Fibroblast of skin of back (primary cell): ENCODE results near the gene SMIM20.
A peak's percentile ranks its signal among the peaks of the same experiment; 100 is the strongest.

ENCODE experiments used
- DNase-seq: peaks from one replicate; pipeline ENCODE4 v3.0.0-alpha.2; 2013

The SMIM20 gene

GRCh38 chr4:25927361-25928195 lies 13.6 kb downstream of the SMIM20 start:
- DNase-seq, result no peak

GRCh38 chr4:25928379-25929297 lies 14.6 kb downstream of the SMIM20 start:
- DNase-seq, result peak; percentile 36

GRCh38 chr4:25929298-25929686 lies 15.3 kb downstream of the SMIM20 start:
- DNase-seq, result no peak

- no peak for DNase-seq
Measured at GRCh38 chr4:25930731-25931354, 16.8 kb downstream of the SMIM20 start.

- no peak for DNase-seq
Measured at GRCh38 chr4:25936696-25937095, 22.7 kb downstream of the SMIM20 start.

GRCh38 chr4:25937801-25938200 lies 23.8 kb downstream of the SMIM20 start:
- DNase-seq, result peak; percentile 52

GRCh38 chr4:25938366-25938765 lies 24.3 kb downstream of the SMIM20 start:
- DNase-seq, result no peak

GRCh38 chr4:25938787-25939186 lies 24.8 kb downstream of the SMIM20 start:
- DNase-seq, result peak; percentile 85

GRCh38 chr4:25939330-25939729 lies 25.3 kb downstream of the SMIM20 start:
- no peak for DNase-seq

- no peak for DNase-seq
Measured at GRCh38 chr4:25941457-25942221, 27.6 kb downstream of the SMIM20 start.

- DNase-seq, result peak; percentile 75
Measured at GRCh38 chr4:25943312-25943711, 29.3 kb downstream of the SMIM20 start.

- no peak for DNase-seq
Measured at GRCh38 chr4:25943805-25944204, 29.8 kb downstream of the SMIM20 start.

- no peak for DNase-seq
Measured at GRCh38 chr4:25948051-25948450, 34.0 kb downstream of the SMIM20 start.

GRCh38 chr4:25949173-25949748 lies 35.2 kb downstream of the SMIM20 start:
- no peak for DNase-seq

- DNase-seq, result no peak
Measured at GRCh38 chr4:25949994-25950393, 36.0 kb downstream of the SMIM20 start.

- no peak for DNase-seq
Measured at GRCh38 chr4:25950461-25951389, 36.7 kb downstream of the SMIM20 start.

GRCh38 chr4:25951390-25951952 lies 37.5 kb downstream of the SMIM20 start:
- DNase-seq, result no peak

- DNase-seq, result peak; percentile 42
Measured at GRCh38 chr4:25953740-25954139, 39.7 kb downstream of the SMIM20 start.

GRCh38 chr4:25954293-25954904 lies 40.4 kb downstream of the SMIM20 start:
- DNase-seq, result no peak

GRCh38 chr4:25955705-25956104 lies 41.7 kb downstream of the SMIM20 start:
- DNase-seq, result no peak
